A549 (cell line): Measurements from ENCODE around the gene KCNJ6. TPM values are rescaled to one million over a fixed set of nuclear protein-coding genes. Genes with fewer than 3 reads are reported as not detected.

Experiments used
- ATAC-seq, 2 experiments: fragments of 200-7000 bp in 1 of 2; fragments of >200 bp in 1 of 2; cut with Nextera tagmentation in 1 of 2; cut with Tn5 transposase in 1 of 2; 3 replicates each; pipeline versions ENCODE4 v1.8.0 to v1.9.1; 2018 to 2020; ENCODE audit warnings: mild to moderate bottlenecking in 1 of 2, moderate library complexity in 1 of 2
- CTCF ChIA-PET: fragments of 300-600 bp; sonication (Branson Sonifier 250); formaldehyde crosslinking; extraction: SDS; loops from one replicate; lab custom pipeline; 2021; ENCODE audit warnings: antibody characterized with exemption, inconsistent platforms; lab: Yijun Ruan, JAX
- POLR2A ChIA-PET: fragments of 350-600 bp; formaldehyde crosslinking; extraction: SDS; loops from one replicate; lab custom pipeline; 2021; ENCODE audit warnings: antibody characterized with exemption, inconsistent platforms; lab: Yijun Ruan, JAX
- DNase-seq, 2 experiments: peaks; one replicate each; pipeline versions ENCODE4 v3.0.0 to v3.0.0-alpha.2; 2011 to 2016; ENCODE audit warnings: low read depth in 1 of 2, low spot score in 1 of 2
- FAIRE-seq: peaks from 2 replicates; lab custom pipeline; 2011; peaks lifted over from hg19 to GRCh38; lab: Jason Lieb, UNC
- H3K27ac ChIP-seq, 2 experiments: fragments of >200 bp; sonication (Bioruptor Twin); formaldehyde crosslinking; 3 replicates each; pipeline ENCODE4 v1.5.1; 2016 to 2017
- H3K4me1 ChIP-seq: fragments of >200 bp; sonication (Bioruptor Twin); formaldehyde crosslinking; 3 replicates; pipeline ENCODE4 v1.6.1; 2016
- H3K4me2 ChIP-seq: fragments of >200 bp; sonication (Bioruptor Twin); formaldehyde crosslinking; 3 replicates; pipeline ENCODE4 v1.6.1; 2016
- H3K4me3 ChIP-seq: fragments of >200 bp; sonication (Bioruptor Twin); formaldehyde crosslinking; 3 replicates; pipeline ENCODE4 v1.5.1; 2016
- H3K9me3 ChIP-seq: fragments of >200 bp; sonication (Bioruptor Twin); formaldehyde crosslinking; 3 replicates; pipeline ENCODE4 v1.6.1; 2016
- BCL3 ChIP-seq: fragments of >200 bp; sonication (Bioruptor Twin); formaldehyde crosslinking; IDR thresholded peaks from 3 replicates; pipeline ENCODE4 v1.6.1; 2016
- CEBPB ChIP-seq, 2 experiments: fragments of >200 bp in 1 of 2; sonication (Bioruptor Twin) in 1 of 2; formaldehyde crosslinking in 1 of 2; IDR thresholded peaks; 2 replicates each; pipeline ENCODE4 v1.6.1; 2012 to 2016
- CHD2 ChIP-seq: fragments of 150-350 bp; IDR thresholded peaks from 2 replicates; pipeline ENCODE4 v1.6.1; 2014; ENCODE audit warnings: low read length; ENCODE audit not compliant: partially characterized antibody
- E2F6 ChIP-seq: IDR thresholded peaks from 2 replicates; pipeline ENCODE4 v1.6.1; 2012; ENCODE audit warnings: low read depth, borderline replicate concordance
- EHMT2 ChIP-seq: fragments of 200-600 bp; sonication (generic); IDR thresholded peaks from 2 replicates; pipeline ENCODE4 v1.6.1; 2016; ENCODE audit warnings: antibody characterized with exemption, low read depth, mild to moderate bottlenecking, moderate library complexity
- GATA3 ChIP-seq: IDR thresholded peaks from 2 replicates; pipeline ENCODE4 v1.6.1; 2012; ENCODE audit warnings: borderline replicate concordance
- HES2 ChIP-seq: fragments of >200 bp; sonication (Bioruptor Twin); formaldehyde crosslinking; IDR thresholded peaks from 2 replicates; pipeline ENCODE4 v1.6.1; 2016
- HEYL ChIP-seq: fragments of 250-450 bp; sonication (Bioruptor Pico); IDR thresholded peaks from 2 replicates; pipeline ENCODE4 v1.8.0; 2021; ENCODE audit warnings: mild to moderate bottlenecking, moderate library complexity
- PBX3 ChIP-seq: IDR thresholded peaks from 2 replicates; pipeline ENCODE4 v1.6.1; 2012
- POLR2A ChIP-seq: IDR thresholded peaks from 2 replicates; pipeline ENCODE4 v1.6.1; 2012; ENCODE audit warnings: mild to moderate bottlenecking, low read length
- RARB ChIP-seq: fragments of 250-450 bp; sonication (Bioruptor Pico); IDR thresholded peaks from 2 replicates; pipeline ENCODE4 v1.8.0; 2021; ENCODE audit warnings: mild to moderate bottlenecking, moderate library complexity
- REST ChIP-seq: fragments of 200-600 bp; sonication (generic); IDR thresholded peaks from 2 replicates; pipeline ENCODE4 v1.6.1; 2016; ENCODE audit warnings: antibody characterized with exemption, mild to moderate bottlenecking, moderate library complexity
- USF2 ChIP-seq: fragments of 450-650 bp; IDR thresholded peaks from 2 replicates; pipeline ENCODE4 v1.6.1; 2014; ENCODE audit warnings: antibody characterized with exemption
- ZC3H11A ChIP-seq: fragments of 450-650 bp; IDR thresholded peaks from 2 replicates; pipeline ENCODE4 v1.6.1; 2014; ENCODE audit warnings: antibody characterized with exemption, mild to moderate bottlenecking
- WGBS: methylation state at CpG from one replicate; pipeline ENCODE4 v1.1.6; 2017; ENCODE audit errors: missing lambda C conversion rate; 5-methylcytosine and 5-hydroxymethylcytosine counted together
- polyA plus RNA-seq, 4 experiments: library from polyadenylated mRNA; depleted of rRNA in 3 of 4; stranded (reverse); fragments of >200 nt; fragmentation: RNase III in 1 of 4; extraction: RNeasy Plus Mini Kit Qiagen cat#74134 plus additional on column Dnase treatment in 1 of 4; gene quantifications; 2 replicates in 3 of 4; 3 replicates in 1 of 4; pipeline ENCODE4 v1.2.3, GENCODE V29; 2011 to 2017

Gene KCNJ6
- polyA plus RNA-seq, 2 of the 4 experiments (the other 2 are of a cell fraction), result 0.68 to 1.4 TPM

GRCh38 chr21:37704751-37705150 is 211.5 kb downstream of the KCNJ6 start:
- Histone ChIP-seq H3K4me1 (peaks cover 14% of the 10 kb centered on the region; the same call in 2 of the 3 replicates), H3K27ac (no peak overlapping the region), H3K4me2 (no peak overlapping the region), H3K4me3 (no peak overlapping the region), H3K9me3 (peaks cover 6% of the 10 kb centered on the region; the same call in 2 of the 3 replicates)
- ChIA-PET POLR2A (no interaction called here), CTCF (interaction anchor here (0.6 to 2.1 kb wide), 3 partner anchors 422 to 652 kb away, joined by 3 to 5 read pairs (median 4); no protein-coding TSS in a partner anchor)
- DNase-seq (no peak), ATAC-seq (no peak), FAIRE-seq (no peak)
- 67% methylated on average over 2 of the region's 2 CpGs for WGBS
- TF ChIP-seq EHMT2 (no peak), BCL3 (no peak), USF2 (no peak), HES2 (no peak), HEYL (no peak), PBX3 (no peak), E2F6 (no peak), CEBPB (IDR thresholded peaks at IDR 0.05) (no peak), ZC3H11A (no peak), GATA3 (no peak), POLR2A (no peak)
- TF ChIP-seq, all 56 proteins: peak for 0

- FAIRE-seq (no peak), DNase-seq (no peak), ATAC-seq (no peak)
- Histone ChIP-seq H3K4me3 (no peak overlapping the region), H3K4me2 (no peak overlapping the region), H3K9me3 (peaks cover 3% of the 10 kb centered on the region; the same call in 1 of the 3 replicates), H3K4me1 (peaks cover 9% of the 10 kb centered on the region; the same call in 2 of the 3 replicates), H3K27ac (no peak overlapping the region)
- TF ChIP-seq CHD2, result no peak
- TF ChIP-seq RARB, result no peak
- TF ChIP-seq REST, result no peak
- ChIA-PET POLR2A (no interaction called here), CTCF (interaction anchor here (1.6 to 3.3 kb wide), 2 partner anchors 9 to 215 kb away, joined by 4 to 25 read pairs; partner anchors contain the start of gene KCNJ6)
- 89% methylated on average over 7 of the region's 7 CpGs for WGBS
Observed at GRCh38 chr21:37702241-37702640, 214.0 kb downstream of the KCNJ6 start.
